Small intestine (tissue), 7 donors: ENCODE measurements around the gene TUBG2. TPM values are rescaled to one million over a fixed set of nuclear protein-coding genes. Genes with fewer than 3 reads are reported as not detected.

Source experiments
- DNase-seq, 2 donors: peaks; one replicate each; pipeline versions ENCODE4 v3.0.0 to v3.0.0-alpha.2; 2013
- FAIRE-seq: peaks from 2 replicates; lab custom pipeline; 2012; peaks lifted over from hg19 to GRCh38; lab: Jason Lieb, UNC
- H3K27ac ChIP-seq, 3 donors: one replicate each; pipeline ENCODE4 v1.5.1; 2013; ENCODE audit warnings: low read length in 2 of 3, mild to moderate bottlenecking in 2 of 3, control low read depth in 1 of 3, inconsistent platforms in 1 of 3, low read depth in 1 of 3, moderate library complexity in 1 of 3
- H3K27me3 ChIP-seq, 3 donors: one replicate each; pipeline ENCODE4 v1.6.1; 2013; ENCODE audit warnings: low read length in 3 of 3, inconsistent platforms in 1 of 3; ENCODE audit not compliant: control insufficient read depth in 3 of 3, insufficient read depth in 3 of 3
- H3K36me3 ChIP-seq, 3 donors: one replicate each; pipeline ENCODE4 v1.6.1; 2013; ENCODE audit warnings: low read length in 3 of 3, inconsistent platforms in 1 of 3, low read depth in 1 of 3, mild to moderate bottlenecking in 1 of 3, moderate library complexity in 1 of 3; ENCODE audit not compliant: control insufficient read depth in 3 of 3, insufficient read depth in 2 of 3
- H3K4me1 ChIP-seq, 3 donors: one replicate each; pipeline ENCODE4 v1.6.1; 2013; ENCODE audit warnings: low read length in 2 of 3, inconsistent platforms in 1 of 3, low read depth in 1 of 3, mild to moderate bottlenecking in 1 of 3, moderate library complexity in 1 of 3; ENCODE audit not compliant: control insufficient read depth in 3 of 3, insufficient read depth in 2 of 3
- H3K4me3 ChIP-seq, 3 donors: one replicate each; pipeline ENCODE4 v1.5.1; 2013; ENCODE audit warnings: low read length in 3 of 3, control low read depth in 1 of 3, inconsistent platforms in 1 of 3, low read depth in 1 of 3, mild to moderate bottlenecking in 1 of 3, moderate library complexity in 1 of 3
- H3K9me3 ChIP-seq, 2 donors: one replicate each; pipeline ENCODE4 v1.6.1; 2013; ENCODE audit warnings: low read depth in 1 of 2, low read length in 1 of 2; ENCODE audit not compliant: control insufficient read depth in 2 of 2, insufficient read depth in 1 of 2
- WGBS, 3 donors: extraction: QIAGEN DNeasy Blood & Tissue Kit; methylation state at CpG; one replicate each; pipeline ENCODE4 v1.1.7; 2013; 5-methylcytosine and 5-hydroxymethylcytosine counted together
- polyA plus RNA-seq, 4 donors: library from polyadenylated mRNA; stranded (reverse) in 3 of 4; unstranded in 1 of 4; fragments of 200-250 nt in 3 of 4; fragments of 120-200 nt in 1 of 4; gene quantifications; one replicate each; pipeline versions ENCODE4 v1.2.1 to v1.2.3, GENCODE V29; 2013
- donor health status: healthy with polysubstance abuse.
- donor health status: control.
- donor health status: control.
- donor health status: Bipolar disorder and iron deficiency.
- donor health status: healthy.

The TUBG2 gene
- polyA plus RNA-seq, 4 donors = 1.3 to 15.4 (median 4.9) TPM

DNA sequence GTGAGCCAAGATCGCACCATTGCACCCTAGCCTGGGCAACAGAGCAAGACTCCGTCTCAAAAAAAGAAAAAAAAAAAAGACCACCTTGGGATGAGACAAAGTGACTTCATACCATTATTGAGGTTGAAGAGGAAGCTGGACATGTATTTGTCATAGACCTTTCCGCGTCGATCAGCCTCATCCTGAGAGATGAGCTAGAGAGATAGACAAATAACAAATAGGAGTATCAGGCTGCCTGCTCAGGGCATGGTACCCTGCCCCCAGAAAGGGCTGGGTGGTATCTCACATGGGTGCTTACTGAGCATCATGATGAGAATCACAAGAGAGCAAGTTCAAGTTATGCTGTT lies 45.4 kb downstream of the TUBG2 start:
- FAIRE-seq = no peak
- H3K27ac ChIP-seq = peak overlapping the region in 1 of 3 donors; percentile 17
- 87 to 99% (median 88%) methylated on average over 5 of the region's 5 CpGs for WGBS, 3 donors

DNA sequence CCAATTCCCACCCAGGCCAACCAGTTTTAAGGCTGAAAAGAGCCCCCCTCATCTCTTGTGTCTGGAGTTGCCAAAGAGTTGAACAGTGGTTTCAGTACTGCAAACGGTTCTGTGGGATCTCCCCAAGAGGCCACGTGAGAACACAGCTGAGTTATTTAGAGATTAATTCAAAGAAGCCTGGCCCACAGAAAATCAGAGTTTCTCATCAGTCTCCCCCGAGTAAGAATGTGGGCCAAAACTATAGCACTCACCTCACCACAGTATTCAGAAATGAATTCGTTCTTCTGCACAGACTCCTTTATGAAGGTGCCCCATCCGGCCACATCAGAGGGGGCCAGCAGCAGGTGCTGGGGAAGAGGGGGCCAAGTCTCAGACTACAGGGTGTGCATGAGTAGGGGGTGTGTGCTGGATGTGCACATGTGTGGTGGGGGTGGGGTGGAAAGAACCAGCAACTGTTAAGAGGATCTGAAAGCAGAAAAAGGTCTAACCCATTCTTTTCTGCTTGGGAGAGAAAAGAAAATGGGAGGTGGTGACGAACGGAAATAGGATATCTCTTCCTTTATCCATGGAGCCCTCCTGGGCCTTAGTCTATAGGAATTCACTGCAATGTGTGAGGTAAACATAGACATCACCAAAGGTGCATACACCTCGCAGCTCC lies 45.9 kb downstream of the TUBG2 start:
- FAIRE-seq = no peak
- peaks cover 20 to 86% (median 31%) of the 10 kb centered on the region in 3 donors for H3K36me3 ChIP-seq
- 74 to 84% (median 76%) methylated on average over 8 of the region's 8 CpGs for WGBS, 3 donors
- no peaks in the 10 kb centered on the region for H3K4me1 ChIP-seq
- H3K9me3 ChIP-seq = no peaks in the 10 kb centered on the region
- peak overlapping the region in 1 of 3 donors; percentile 17 for H3K27ac ChIP-seq
- no peak for DNase-seq
- H3K4me3 ChIP-seq = no peak overlapping the region
- H3K27me3 ChIP-seq = no peaks in the 10 kb centered on the region

More for the DNA sequence above, 45.4 kb downstream of the TUBG2 start:
- H3K4me3 ChIP-seq = no peak overlapping the region
- peaks cover 20 to 85% (median 28%) of the 10 kb centered on the region in 3 donors for H3K36me3 ChIP-seq
- H3K9me3 ChIP-seq = no peaks in the 10 kb centered on the region
- no peaks in the 10 kb centered on the region for H3K4me1 ChIP-seq
- DNase-seq = no peak
- H3K27me3 ChIP-seq = no peaks in the 10 kb centered on the region

DNA sequence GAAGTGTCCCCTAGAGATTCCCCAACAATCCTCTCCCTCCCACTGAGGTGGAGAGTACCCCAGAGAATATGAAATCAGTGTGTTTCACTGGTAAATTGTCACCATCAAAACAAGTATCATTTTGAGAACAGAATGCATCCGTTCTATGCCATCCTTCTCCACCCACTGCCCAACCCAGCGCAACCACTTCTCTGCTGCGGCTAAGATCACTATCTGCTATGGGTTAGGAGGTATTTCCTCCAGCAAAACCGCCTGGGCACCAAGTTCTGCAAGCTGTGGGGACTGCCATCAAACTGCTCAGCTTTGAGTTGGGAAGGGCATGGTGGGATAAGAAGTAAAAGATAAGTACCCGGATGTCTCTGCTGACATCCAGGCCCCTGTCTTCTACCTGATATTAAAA lies 47.6 kb downstream of the TUBG2 start:
- H3K36me3 ChIP-seq = peaks cover 22 to 84% (median 27%) of the 10 kb centered on the region in 3 donors
- no peak for FAIRE-seq
- DNase-seq = no peak

DNA sequence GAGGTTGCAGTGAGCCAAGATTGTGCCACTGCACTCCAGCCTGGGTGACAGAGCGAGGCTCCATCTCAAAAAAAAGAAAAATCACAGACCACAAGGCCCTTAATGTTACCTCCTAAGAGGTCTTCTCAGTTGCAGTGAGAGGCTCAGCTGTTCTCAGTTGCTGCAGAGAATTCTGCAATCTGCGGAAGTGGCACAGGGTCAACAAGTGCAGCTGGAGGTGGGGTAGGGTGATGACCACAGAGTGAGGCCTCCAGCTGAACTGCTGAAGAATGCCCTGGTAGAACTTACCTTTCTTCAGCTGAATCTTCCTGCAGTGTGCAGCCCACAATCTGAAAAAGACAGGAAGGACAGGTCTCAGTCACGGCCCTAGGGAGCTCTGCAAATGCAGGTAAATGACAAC lies 49.5 kb downstream of the TUBG2 start:
- 87 to 97% (median 89%) methylated on average over 3 of the region's 3 CpGs for whole genome bisulfite sequencing, 3 donors
- Histone ChIP-seq H3K4me1 (no peaks in the 10 kb centered on the region), H3K36me3 (peaks cover 30 to 84% (median 36%) of the 10 kb centered on the region in 3 donors)

More for the DNA sequence above, 47.6 kb downstream of the TUBG2 start:
- Histone ChIP-seq H3K27ac (no peak overlapping the region), H3K4me1 (no peaks in the 10 kb centered on the region), H3K9me3 (no peaks in the 10 kb centered on the region), H3K4me3 (no peak overlapping the region), H3K27me3 (no peaks in the 10 kb centered on the region)
- 86 to 91% (median 87%) methylated on average over 5 of the region's 5 CpGs for WGBS, 3 donors

DNA sequence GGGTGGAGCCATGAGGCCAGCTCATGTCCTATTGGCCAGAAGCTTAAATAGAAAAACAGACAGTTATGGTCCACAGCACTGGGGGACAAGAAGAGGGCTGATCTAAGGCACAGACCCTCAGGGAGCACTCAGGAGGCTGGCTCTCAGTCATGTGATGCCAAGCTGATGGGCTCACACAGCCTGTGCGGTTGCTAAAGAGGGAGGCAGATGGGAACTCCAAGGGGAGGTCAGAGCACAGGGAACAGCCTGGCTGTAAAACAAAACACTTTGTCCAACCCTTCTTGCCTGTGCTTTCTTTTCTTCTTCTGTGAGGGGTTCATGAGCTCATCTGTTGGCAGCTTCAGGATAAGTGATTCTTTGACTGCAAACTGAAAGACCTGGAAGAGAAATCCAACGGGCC lies 50.5 kb downstream of the TUBG2 start:
- Histone ChIP-seq H3K27me3 (no peaks in the 10 kb centered on the region), H3K36me3 (peaks cover 29 to 79% (median 34%) of the 10 kb centered on the region in 3 donors), H3K4me3 (no peak overlapping the region), H3K27ac (no peak overlapping the region), H3K9me3 (no peaks in the 10 kb centered on the region), H3K4me1 (no peaks in the 10 kb centered on the region)
- no peak for DNase-seq
- WGBS, 3 donors = 76 to 87% (median 77%) methylated on average over 2 of the region's 2 CpGs
- no peak for FAIRE-seq

More for the DNA sequence above, 49.5 kb downstream of the TUBG2 start:
- Histone ChIP-seq H3K9me3 (no peaks in the 10 kb centered on the region), H3K27me3 (no peaks in the 10 kb centered on the region), H3K4me3 (no peak overlapping the region), H3K27ac (no peak overlapping the region)
- no peak for DNase-seq
- FAIRE-seq = no peak

Other genes starting within 250 kb of the TUBG2 start
- gene CAVIN1, start 236.0 kb upstream of the TUBG2 start, polyA plus RNA-seq = 10 to 100 TPM in 3 of 4 donors, 1 to 10 TPM in 1; 2.7 to 81.0 (median 16.3) TPM
- 100 to 1,000 TPM in 1 of 4 donors, 10 to 100 TPM in 3; 38.7 to 125 (median 69.2) TPM for gene ATP6V0A1, start 200.4 kb upstream of the TUBG2 start, polyA plus RNA-seq
- gene NAGLU, start 123.0 kb upstream of the TUBG2 start, polyA plus RNA-seq = 10 to 100 TPM; 25.3 to 47.0 (median 32.7) TPM
- gene HSD17B1, start 106.4 kb upstream of the TUBG2 start, polyA plus RNA-seq = 1 to 10 TPM; 2.0 to 2.7 (median 2.3) TPM
- 100 to 1,000 TPM in 2 of 4 donors, 10 to 100 TPM in 2; 72.6 to 153 (median 101) TPM for gene COASY, start 97.1 kb upstream of the TUBG2 start, polyA plus RNA-seq
- 100 to 1,000 TPM in 2 of 4 donors, 10 to 100 TPM in 2; 46.5 to 144 (median 89.4) TPM for gene MLX, start 92.2 kb upstream of the TUBG2 start, polyA plus RNA-seq
- 1 to 10 TPM in 3 of 4 donors, under 1 TPM in 1; 0.89 to 5.7 (median 3.5) TPM for gene PSMC3IP, start 81.6 kb upstream of the TUBG2 start, polyA plus RNA-seq
- gene RETREG3, start 49.9 kb upstream of the TUBG2 start, polyA plus RNA-seq = 10 to 100 TPM in 3 of 4 donors, 1 to 10 TPM in 1; 8.4 to 42.3 (median 17.0) TPM
- gene TUBG1, start 49.6 kb upstream of the TUBG2 start, polyA plus RNA-seq = 10 to 100 TPM; 22.8 to 43.3 (median 33.3) TPM
- gene PLEKHH3, start 17.7 kb downstream of the TUBG2 start, polyA plus RNA-seq = 10 to 100 TPM in 2 of 4 donors, 1 to 10 TPM in 2; 2.2 to 13.4 (median 9.0) TPM
- 1 to 10 TPM in 2 of 4 donors, under 1 TPM in 1, not detected in 1; 0.38 to 4.6 (median 1.1) TPM for gene CCR10, start 22.6 kb downstream of the TUBG2 start, polyA plus RNA-seq
- gene CNTNAP1, start 23.2 kb downstream of the TUBG2 start, polyA plus RNA-seq = 1 to 10 TPM in 2 of 4 donors, under 1 TPM in 1, not detected in 1; 0.54 to 2.7 (median 2.5) TPM
- gene EZH1, start 85.8 kb downstream of the TUBG2 start, polyA plus RNA-seq = 10 to 100 TPM in 3 of 4 donors, 1 to 10 TPM in 1; 8.1 to 33.0 (median 13.0) TPM
- gene RAMP2, start 101.9 kb downstream of the TUBG2 start, polyA plus RNA-seq = 10 to 100 TPM in 2 of 4 donors, 1 to 10 TPM in 2; 1.1 to 48.2 (median 16.4) TPM
- gene VPS25, start 114.2 kb downstream of the TUBG2 start, polyA plus RNA-seq = 100 to 1,000 TPM in 2 of 4 donors, 10 to 100 TPM in 2; 85.7 to 117 (median 94.3) TPM
- 10 to 100 TPM in 1 of 4 donors, 1 to 10 TPM in 2, under 1 TPM in 1; 0.67 to 25.6 (median 1.5) TPM for gene WNK4, start 121.3 kb downstream of the TUBG2 start, polyA plus RNA-seq
- gene COA3, start 139.4 kb downstream of the TUBG2 start, polyA plus RNA-seq = 100 to 1,000 TPM; 101 to 317 (median 296) TPM
- 1 to 10 TPM in 1 of 4 donors, under 1 TPM in 1, not detected in 2; 0.52 to 2.3 TPM for gene CNTD1, start 139.6 kb downstream of the TUBG2 start, polyA plus RNA-seq
- gene BECN1, start 165.0 kb downstream of the TUBG2 start, polyA plus RNA-seq = 10 to 100 TPM; 73.5 to 96.8 (median 81.1) TPM
- 10 to 100 TPM; 49.9 to 93.0 (median 61.2) TPM for gene PSME3, start 174.1 kb downstream of the TUBG2 start, polyA plus RNA-seq
- gene AOC2, start 185.3 kb downstream of the TUBG2 start, polyA plus RNA-seq = 1 to 10 TPM in 2 of 4 donors, under 1 TPM in 2; 0.54 to 1.3 (median 0.89) TPM
- gene AOC3, start 191.9 kb downstream of the TUBG2 start, polyA plus RNA-seq = 10 to 100 TPM in 1 of 4 donors, 1 to 10 TPM in 3; 1.3 to 30.0 (median 3.1) TPM
- 10 to 100 TPM in 1 of 4 donors, 1 to 10 TPM in 3; 1.4 to 12.1 (median 4.3) TPM for gene G6PC1, start 241.5 kb downstream of the TUBG2 start, polyA plus RNA-seq